ENCODE results near the gene CPTP.
"Not testable (repeated sequence)": the region's sequence is repeated elsewhere in the genome, so short reads cannot be mapped to it uniquely, and the experiment has no call there.

CPTP gene

DNA sequence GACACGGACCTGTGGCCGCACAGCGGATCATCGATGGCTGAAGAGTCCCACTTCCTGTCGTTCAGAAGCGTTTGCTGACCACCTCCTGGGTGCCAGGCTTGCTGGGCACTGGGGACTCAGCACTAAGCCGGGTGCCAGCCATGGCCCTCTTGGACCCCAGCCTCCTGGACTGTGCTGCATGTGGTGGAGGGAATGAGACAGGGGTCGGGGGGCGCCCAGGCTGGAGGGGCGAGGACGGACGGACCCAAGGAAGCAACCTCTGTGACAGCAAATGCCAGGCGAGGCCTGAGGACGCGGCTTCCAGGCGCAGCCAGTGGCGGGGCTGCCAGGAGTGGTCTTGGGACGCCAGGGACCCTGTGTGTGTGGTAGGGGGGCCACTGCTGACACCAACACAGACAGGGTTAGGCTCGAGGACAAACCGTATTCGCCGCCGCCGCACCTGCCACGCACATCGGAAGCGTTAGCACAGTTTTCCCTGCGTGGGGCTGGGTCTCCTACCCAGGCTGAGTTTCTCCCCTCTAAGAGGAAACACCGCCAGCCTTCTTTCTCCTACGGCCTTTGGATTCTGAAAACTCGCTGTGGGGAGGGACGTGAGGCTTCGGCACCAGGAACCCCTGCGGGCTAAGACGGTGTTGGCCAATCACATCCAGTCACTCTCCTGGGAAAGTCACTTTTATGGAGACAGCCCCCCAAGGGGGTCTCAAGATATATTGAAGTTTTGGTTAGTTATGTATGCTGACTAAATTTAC, 36.8 kb downstream of the CPTP start:
- TF ChIP-seq, protein P1, sequence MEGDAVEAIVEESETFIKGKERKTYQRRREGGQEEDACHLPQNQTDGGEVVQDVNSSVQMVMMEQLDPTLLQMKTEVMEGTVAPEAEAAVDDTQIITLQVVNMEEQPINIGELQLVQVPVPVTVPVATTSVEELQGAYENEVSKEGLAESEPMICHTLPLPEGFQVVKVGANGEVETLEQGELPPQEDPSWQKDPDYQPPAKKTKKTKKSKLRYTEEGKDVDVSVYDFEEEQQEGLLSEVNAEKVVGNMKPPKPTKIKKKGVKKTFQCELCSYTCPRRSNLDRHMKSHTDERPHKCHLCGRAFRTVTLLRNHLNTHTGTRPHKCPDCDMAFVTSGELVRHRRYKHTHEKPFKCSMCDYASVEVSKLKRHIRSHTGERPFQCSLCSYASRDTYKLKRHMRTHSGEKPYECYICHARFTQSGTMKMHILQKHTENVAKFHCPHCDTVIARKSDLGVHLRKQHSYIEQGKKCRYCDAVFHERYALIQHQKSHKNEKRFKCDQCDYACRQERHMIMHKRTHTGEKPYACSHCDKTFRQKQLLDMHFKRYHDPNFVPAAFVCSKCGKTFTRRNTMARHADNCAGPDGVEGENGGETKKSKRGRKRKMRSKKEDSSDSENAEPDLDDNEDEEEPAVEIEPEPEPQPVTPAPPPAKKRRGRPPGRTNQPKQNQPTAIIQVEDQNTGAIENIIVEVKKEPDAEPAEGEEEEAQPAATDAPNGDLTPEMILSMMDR (IDR thresholded peaks at IDR 0.05; ENCODE audit: control extremely low read depth, extremely low read depth, low read depth, missing control alignments), result no peak
- CTCF ChIA-PET, result interaction anchor here (2.8 kb wide), 1 partner anchor 11 kb away, joined by 15 read pairs; no protein-coding TSS in a partner anchor
- DNase-seq (ENCODE audit: extremely low spot score), result no peak
- POLR2A ChIA-PET, result no interaction called here

DNA sequence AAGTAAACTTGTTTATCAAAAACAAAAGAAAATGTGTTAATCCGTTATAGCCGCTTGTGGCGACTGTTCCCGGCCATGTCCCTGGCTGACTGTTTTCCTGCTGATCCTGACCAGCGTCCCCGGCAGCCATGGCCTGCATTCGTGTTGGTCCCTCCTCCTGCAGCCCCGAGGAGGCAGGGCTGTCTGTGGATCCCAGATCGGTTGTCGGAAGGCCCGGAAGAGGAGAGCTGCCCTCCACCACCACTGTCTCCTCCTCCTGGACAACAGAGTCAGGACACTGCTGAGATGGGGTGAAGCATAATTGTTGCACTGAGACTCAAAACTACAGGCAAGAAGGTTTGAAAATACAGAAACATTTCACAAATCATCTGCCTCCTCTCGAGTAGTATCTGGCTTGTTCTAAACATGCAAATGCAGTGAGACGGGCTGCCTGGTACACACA, 37.4 kb downstream of the CPTP start:
- DNase-seq (ENCODE audit: extremely low spot score), result no peak
- ChIA-PET CTCF (interaction anchor here (2.8 kb wide), 1 partner anchor 10 kb away, joined by 15 read pairs; no protein-coding TSS in a partner anchor), POLR2A (no interaction called here)
- TF ChIP-seq, protein P1 (IDR thresholded peaks at IDR 0.05; ENCODE audit: control extremely low read depth, extremely low read depth, low read depth, missing control alignments), result no peak

DNA sequence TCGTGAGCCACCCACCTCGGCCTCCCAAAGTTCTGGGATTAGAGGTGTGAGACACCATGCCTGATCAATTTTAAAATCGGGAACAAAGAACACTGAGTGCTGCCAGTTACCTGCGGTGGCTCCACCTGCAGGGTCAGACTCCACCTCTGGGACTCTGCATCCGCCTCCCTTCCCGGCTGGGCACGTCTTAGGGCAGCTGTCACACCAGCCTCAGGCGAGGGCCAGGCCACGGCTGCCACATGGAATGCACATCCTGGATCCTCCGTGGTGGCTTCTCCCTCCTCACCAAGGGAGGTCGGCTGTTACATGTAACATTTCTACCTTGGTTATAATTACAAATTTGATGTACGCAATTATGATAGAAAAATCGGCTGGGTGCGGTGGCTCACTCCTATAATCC, 39.7 kb downstream of the CPTP start:
- CTCF ChIA-PET, result interaction anchor here (2.8 kb wide), 1 partner anchor 8 kb away, joined by 15 read pairs; no protein-coding TSS in a partner anchor

DNA sequence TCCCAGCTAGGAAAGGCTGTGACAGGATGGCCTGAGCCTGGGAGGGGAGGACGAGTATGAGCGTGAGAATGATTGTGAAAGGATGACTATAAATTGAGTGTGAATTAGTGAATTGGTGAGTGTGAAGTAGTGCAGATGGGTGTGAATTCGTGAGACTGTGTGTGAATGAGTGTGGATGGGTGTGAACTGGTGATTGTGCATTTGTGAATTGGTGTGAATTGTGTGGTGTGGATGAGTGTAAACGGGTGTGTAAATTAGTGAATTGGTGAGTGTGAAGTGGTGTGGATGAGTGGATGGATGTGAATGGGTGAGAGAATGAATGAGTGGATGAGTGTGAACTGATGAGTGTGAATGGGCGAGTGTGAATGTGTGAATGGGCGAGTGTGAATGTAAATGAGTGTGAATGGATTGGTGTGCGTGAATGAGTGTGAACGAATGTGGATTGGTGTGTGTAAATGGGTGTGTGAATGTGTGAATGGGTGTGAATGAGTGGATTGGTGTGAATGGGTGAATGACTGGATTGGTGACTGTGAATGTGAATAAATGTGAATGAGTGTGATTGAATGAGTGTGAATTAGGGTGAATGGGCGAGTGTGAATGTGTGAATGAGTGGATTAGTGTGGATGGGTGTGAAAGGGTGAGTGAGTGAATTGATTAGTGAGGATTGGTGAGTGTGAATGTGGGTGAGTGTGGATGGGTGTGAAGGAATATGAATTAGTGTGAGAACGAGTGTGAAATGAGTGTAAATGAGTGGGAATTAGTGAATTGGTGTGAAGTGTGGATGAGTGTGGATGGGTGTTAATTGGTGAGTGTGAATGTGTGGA, 41.5 kb downstream of the CPTP start:
- TF ChIP-seq, protein P1 (IDR thresholded peaks at IDR 0.05; ENCODE audit: control extremely low read depth, extremely low read depth, low read depth, missing control alignments), result no peak
- no peak for DNase-seq (ENCODE audit: extremely low spot score)
- CTCF ChIA-PET, result interaction anchor here (1.2 kb wide), 1 partner anchor 18 kb away, joined by 3 read pairs; no protein-coding TSS in a partner anchor
- POLR2A ChIA-PET, result no interaction called here

More for the DNA sequence above, 39.7 kb downstream of the CPTP start:
- DNase-seq (ENCODE audit: extremely low spot score), result no peak
- POLR2A ChIA-PET, result no interaction called here
- TF ChIP-seq, protein P1 (IDR thresholded peaks at IDR 0.05; ENCODE audit: control extremely low read depth, extremely low read depth, low read depth, missing control alignments), result no peak

DNA sequence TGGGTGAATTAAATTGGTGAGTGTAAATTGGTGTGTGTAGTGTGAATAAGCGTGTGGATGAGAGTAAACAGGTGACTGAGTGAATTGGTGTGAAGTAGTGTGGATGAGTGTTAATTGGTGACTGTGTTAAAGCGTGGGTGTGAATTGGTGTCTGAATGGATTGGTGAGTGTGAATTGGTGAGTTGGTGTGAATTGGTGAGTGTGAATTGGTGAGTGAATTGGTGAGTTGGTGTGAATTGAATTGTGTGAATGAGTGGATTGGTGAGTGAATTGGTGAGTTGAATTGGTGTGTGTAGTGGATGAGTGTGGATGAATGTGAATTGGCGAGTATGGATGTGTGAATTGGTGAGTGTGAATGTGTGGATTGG, 42.1 kb downstream of the CPTP start:
- ChIA-PET POLR2A (no interaction called here), CTCF (no interaction called here)
- DNase-seq (ENCODE audit: extremely low spot score), result no peak
- TF ChIP-seq, protein P1 (IDR thresholded peaks at IDR 0.05; ENCODE audit: control extremely low read depth, extremely low read depth, low read depth, missing control alignments), result no peak

DNA sequence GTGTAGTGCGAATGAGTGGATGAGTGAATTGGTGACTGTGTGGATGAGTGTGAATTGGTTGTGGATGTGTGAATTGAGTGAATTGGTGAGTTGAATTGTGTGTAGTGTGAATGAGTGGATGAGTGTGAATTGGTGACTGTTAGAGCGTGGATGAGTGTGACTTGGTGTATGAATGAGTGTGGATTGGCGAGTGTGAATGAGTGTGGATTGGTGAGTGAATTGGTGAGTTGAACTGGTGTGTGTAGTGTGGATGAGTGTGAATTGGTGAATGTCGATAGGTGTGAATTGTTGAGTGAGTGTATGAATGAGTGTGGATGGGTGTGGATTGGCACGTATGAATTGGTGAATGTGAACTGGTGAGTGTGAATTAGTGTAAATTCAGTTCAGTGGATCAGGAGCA, 42.7 kb downstream of the CPTP start:
- ChIA-PET POLR2A (no interaction called here), CTCF (no interaction called here)
- DNase-seq (ENCODE audit: extremely low spot score), result no peak
- TF ChIP-seq, protein P1 (IDR thresholded peaks at IDR 0.05; ENCODE audit: control extremely low read depth, extremely low read depth, low read depth, missing control alignments), result no peak

DNA sequence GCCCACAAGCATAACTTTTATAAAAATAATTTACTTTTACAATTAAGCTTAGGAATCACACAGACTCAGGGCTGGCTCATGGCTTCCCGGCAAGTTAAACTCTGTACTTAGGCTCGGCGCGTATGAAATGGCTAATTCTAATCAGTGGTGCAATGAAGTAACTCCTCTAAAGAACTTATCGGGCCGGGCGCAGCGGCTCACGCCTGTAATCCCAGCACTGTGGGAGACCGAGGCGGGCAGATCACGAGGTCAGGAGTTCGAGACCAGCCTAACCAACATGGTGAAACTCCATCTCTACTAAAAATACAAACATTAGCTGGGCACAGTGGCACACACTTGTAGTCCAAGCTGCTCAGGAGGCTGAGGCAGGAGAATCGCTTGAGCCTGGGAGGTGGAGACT, 45.5 kb downstream of the CPTP start:
- POLR2A ChIA-PET; DNase-seq (ENCODE audit: extremely low spot score): not testable (repeated sequence)
- CTCF ChIA-PET, result interaction anchor here (0.9 to 4.0 kb wide), 4 partner anchors 17 to 34 kb away, joined by 3 to 29 read pairs (median 4); no protein-coding TSS in a partner anchor
